Ovary (tissue), 9 donors: ENCODE measurements around the gene RNF126. TPM values are rescaled to one million over a fixed set of nuclear protein-coding genes. Genes with fewer than 3 reads are reported as not detected.

Experiments used
- DNase-seq, 5 donors: peaks; one replicate each; pipeline ENCODE4 v3.0.0-alpha.2; 2019 to 2020
- H3K27ac ChIP-seq, 2 donors: fragments of 200-600 bp; one replicate each; pipeline versions ENCODE4 v1.5.1 to v1.8.0; 2019 to 2022
- H3K27me3 ChIP-seq: fragments of 200-600 bp; one replicate; pipeline ENCODE4 v1.8.0; 2022
- H3K36me3 ChIP-seq: fragments of 200-600 bp; sonication (generic); one replicate; pipeline ENCODE4 v1.5.1; 2019
- H3K4me1 ChIP-seq: one replicate; pipeline ENCODE4 v1.8.1; 2013; ENCODE audit warnings: mild to moderate bottlenecking, moderate library complexity; ENCODE audit not compliant: insufficient read depth
- H3K4me3 ChIP-seq: fragments of 200-600 bp; sonication (generic); one replicate; pipeline ENCODE4 v1.5.1; 2017
- H3K9me3 ChIP-seq, 2 donors: fragments of 200-600 bp in 1 of 2; sonication (generic) in 1 of 2; one replicate each; pipeline versions ENCODE4 v1.5.1 to v1.8.1; 2013 to 2019; ENCODE audit warnings: mild to moderate bottlenecking in 1 of 2, moderate library complexity in 1 of 2
- EP300 ChIP-seq: sonication (generic); formaldehyde crosslinking; IDR thresholded peaks from one replicate; pipeline ENCODE4 v1.6.1; 2017; ENCODE audit warnings: antibody characterized with exemption
- POLR2A ChIP-seq: fragments of 450-650 bp; IDR thresholded peaks from one replicate; pipeline ENCODE4 v1.6.1; 2017; ENCODE audit warnings: antibody characterized with exemption, mild to moderate bottlenecking, moderate library complexity
- WGBS, 3 donors: extraction: QIAGEN DNeasy Blood & Tissue Kit in 1 of 3; methylation state at CpG; one replicate each; pipeline versions ENCODE4 v1.1.5 to v1.1.7; 2013 to 2017; 5-methylcytosine and 5-hydroxymethylcytosine counted together
- intact Hi-C, 4 donors: fragments of 100-400 bp; cut with DNase I; formaldehyde crosslinking; loops; one replicate each; pipeline versions ENCODE4 v1.11.0 to v1.15.1; 2022 to 2023
- polyA plus RNA-seq, 2 donors: library from polyadenylated mRNA; stranded (reverse); fragments of 200-250 nt in 1 of 2; fragments of 350-450 nt in 1 of 2; fragmentation: Illumina TruSeq in 1 of 2; extraction: RNeasy Lipid Tissue Mini Kit (QIAGEN cat#74804) in 1 of 2; gene quantifications; one replicate each; pipeline ENCODE4 v1.2.3, GENCODE V29; 2013 to 2014
- total RNA-seq, 7 donors: library from RNA; depleted of rRNA in 2 of 7; stranded (reverse); fragments of >200 nt in 2 of 7; fragmentation: NEBNext Ultra II Directional in 3 of 7; extraction: Animal tissue kit (Norgen Biotek cat#: 25700) in 3 of 7; gene quantifications; one replicate each; pipeline versions ENCODE4 v1.1.0 to v1.2.4, GENCODE V29; 2016 to 2023
- TF ChIP-seq, protein P1 (sequence below), 3 donors: fragments of 450-650 bp in 2 of 3; fragments of 200-600 bp in 1 of 3; IDR thresholded peaks; one replicate each; pipeline versions ENCODE4 v1.5.1 to v1.8.0; 2016 to 2022; ENCODE audit warnings: antibody characterized with exemption in 3 of 3, mild to moderate bottlenecking in 1 of 3
- donor health status: DM: no; HTN: no; CAD: no; lungs with moderate emphysema.
- donor health status: DM: no; HTN: no; CAD: no.
- donor health status: Bipolar disorder and iron deficiency.
- donor health status: DM: yes; HTN: yes; CAD: no.
- donor health status: DM: no; HTN: no; CAD: no.
- donor health status: DM: yes; HTN: yes; CAD: no.

RNF126 gene
- total and polyA plus RNA-seq, 9 donors, result 1.5 to 52.2 (median 32.2) TPM

DNA sequence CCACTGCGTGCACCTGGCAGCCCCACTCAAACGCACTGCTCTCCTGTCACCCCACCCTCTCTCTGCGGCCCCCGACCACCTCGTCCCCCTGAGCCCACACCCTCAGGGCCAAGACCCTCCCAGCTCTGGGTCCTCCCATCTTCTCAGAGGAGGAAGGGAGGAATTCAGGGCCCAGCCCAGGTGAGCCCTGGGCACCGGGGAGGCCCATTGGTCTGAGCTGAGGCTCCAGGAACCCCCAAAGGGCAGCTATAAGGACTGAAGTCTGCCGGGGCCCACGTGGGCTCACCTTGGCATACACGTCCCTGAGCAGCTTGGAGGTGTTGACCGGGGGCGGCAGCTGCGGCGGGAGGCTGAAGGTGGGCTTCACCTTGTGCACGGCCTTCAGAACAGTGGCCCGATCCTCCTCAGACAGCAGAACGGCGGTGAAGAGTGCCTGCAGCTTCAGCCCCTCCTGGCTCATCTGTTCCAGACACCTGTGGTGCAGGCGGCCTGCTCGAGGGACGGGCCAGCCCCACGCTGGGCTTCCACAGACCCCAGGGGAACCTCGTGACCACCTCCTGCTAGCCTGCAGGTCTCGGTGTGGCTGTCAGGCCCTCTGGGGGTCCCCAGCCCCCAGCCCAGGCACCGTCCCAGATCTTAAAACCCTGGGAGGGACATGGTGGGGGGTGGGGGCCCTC, 38.4 kb downstream of the RNF126 start:
- no peak for DNase-seq
- no peaks in the 10 kb centered on the region for H3K36me3 ChIP-seq
- WGBS, 3 donors, result 85 to 89% (median 87%) methylated on average over 24 of the region's 24 CpGs
- H3K27ac ChIP-seq, result no peak overlapping the region
- H3K4me1 ChIP-seq, result no peaks in the 10 kb centered on the region
- H3K4me3 ChIP-seq, result no peak overlapping the region
- TF ChIP-seq POLR2A, result no peak
- intact Hi-C loops, result loop anchor here in 1 of 4 donors (10.0 kb wide), 1 partner anchor 90 kb away; the partner anchor contains the start of gene CDC34
- no peaks in the 10 kb centered on the region for H3K9me3 ChIP-seq
- no peaks in the 10 kb centered on the region for H3K27me3 ChIP-seq

DNA sequence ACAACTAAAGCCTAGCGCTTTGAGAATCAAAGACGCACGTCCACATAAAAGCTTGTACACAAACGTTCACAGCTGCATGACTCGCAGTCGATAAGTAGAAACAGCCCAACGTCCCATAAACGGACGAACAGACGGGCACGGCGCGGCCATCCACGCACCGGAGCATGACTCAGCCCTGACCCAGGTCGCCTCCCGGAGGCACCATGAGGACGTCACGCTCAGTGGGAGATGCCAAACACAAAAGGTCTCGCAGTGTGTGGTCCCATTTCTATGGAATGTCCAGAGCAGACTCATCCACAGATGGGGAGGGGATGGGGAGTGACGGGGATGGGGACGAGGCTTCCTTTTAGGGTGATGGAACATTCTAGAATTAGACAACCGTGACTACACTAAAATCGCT, 39.0 kb downstream of the RNF126 start:
- no peak for TF ChIP-seq POLR2A
- TF ChIP-seq, protein P1, sequence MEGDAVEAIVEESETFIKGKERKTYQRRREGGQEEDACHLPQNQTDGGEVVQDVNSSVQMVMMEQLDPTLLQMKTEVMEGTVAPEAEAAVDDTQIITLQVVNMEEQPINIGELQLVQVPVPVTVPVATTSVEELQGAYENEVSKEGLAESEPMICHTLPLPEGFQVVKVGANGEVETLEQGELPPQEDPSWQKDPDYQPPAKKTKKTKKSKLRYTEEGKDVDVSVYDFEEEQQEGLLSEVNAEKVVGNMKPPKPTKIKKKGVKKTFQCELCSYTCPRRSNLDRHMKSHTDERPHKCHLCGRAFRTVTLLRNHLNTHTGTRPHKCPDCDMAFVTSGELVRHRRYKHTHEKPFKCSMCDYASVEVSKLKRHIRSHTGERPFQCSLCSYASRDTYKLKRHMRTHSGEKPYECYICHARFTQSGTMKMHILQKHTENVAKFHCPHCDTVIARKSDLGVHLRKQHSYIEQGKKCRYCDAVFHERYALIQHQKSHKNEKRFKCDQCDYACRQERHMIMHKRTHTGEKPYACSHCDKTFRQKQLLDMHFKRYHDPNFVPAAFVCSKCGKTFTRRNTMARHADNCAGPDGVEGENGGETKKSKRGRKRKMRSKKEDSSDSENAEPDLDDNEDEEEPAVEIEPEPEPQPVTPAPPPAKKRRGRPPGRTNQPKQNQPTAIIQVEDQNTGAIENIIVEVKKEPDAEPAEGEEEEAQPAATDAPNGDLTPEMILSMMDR (IDR thresholded peaks at IDR 0.05), result no peak
- no peak for TF ChIP-seq EP300
- Histone ChIP-seq H3K9me3 (no peaks in the 10 kb centered on the region), H3K4me1 (no peaks in the 10 kb centered on the region), H3K4me3 (no peak overlapping the region), H3K27me3 (no peaks in the 10 kb centered on the region), H3K27ac (no peak overlapping the region), H3K36me3 (no peaks in the 10 kb centered on the region)
- intact Hi-C loops, result loop anchor here in 1 of 4 donors (10.0 kb wide), 1 partner anchor 89 kb away; the partner anchor contains the start of gene CDC34
- DNase-seq, result no peak
- 62 to 69% (median 66%) methylated on average over 24 of the region's 24 CpGs for WGBS, 3 donors

DNA sequence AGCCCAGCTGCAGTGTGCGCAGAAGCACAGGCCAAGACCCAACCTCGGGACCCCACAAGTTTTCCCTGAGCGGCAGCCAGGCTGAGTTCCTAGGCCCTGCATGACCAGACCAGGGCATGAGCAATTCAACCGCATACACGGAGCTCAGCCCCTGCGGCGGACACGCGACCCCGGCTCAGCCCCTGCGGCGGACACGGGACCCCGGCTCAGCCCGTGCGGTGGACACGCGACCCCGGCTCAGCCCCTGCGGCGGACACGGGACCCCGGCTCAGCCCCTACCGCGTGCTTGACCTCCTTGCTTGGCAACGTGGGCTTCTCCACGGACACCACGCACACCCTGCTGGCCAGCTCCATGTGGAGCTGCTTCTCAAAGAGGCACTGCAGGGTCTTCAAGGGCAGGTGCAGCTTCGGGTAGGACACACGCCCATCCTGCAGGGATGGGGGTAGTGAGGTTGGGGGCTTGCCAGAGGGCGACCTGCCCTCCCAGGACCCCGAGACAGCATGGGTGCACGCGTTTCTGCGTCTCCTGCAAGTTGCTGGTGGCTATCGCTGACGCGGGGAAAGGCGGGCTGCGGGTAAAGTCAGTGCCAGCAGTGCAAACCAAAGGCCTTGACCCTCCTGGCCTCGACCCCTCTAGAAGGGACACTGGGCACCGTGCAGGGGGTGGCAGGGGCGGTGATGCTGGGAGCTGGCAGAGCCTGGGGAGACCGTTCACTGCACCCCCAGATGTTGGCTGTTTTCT, 39.7 kb downstream of the RNF126 start:
- Histone ChIP-seq H3K27me3 (no peaks in the 10 kb centered on the region), H3K27ac (no peak overlapping the region), H3K9me3 (no peaks in the 10 kb centered on the region), H3K4me1 (no peaks in the 10 kb centered on the region), H3K4me3 (no peak overlapping the region), H3K36me3 (no peaks in the 10 kb centered on the region)
- intact Hi-C loops, result loop anchor here in 1 of 4 donors (10.0 kb wide), 1 partner anchor 89 kb away; the partner anchor contains the start of gene CDC34
- WGBS, 3 donors, result 89 to 90% (median 90%) methylated on average over 44 of the region's 44 CpGs
- DNase-seq, result no peak
- no peak for TF ChIP-seq EP300
- no peak for TF ChIP-seq POLR2A
- TF ChIP-seq, protein P1 (IDR thresholded peaks at IDR 0.05), result no peak

DNA sequence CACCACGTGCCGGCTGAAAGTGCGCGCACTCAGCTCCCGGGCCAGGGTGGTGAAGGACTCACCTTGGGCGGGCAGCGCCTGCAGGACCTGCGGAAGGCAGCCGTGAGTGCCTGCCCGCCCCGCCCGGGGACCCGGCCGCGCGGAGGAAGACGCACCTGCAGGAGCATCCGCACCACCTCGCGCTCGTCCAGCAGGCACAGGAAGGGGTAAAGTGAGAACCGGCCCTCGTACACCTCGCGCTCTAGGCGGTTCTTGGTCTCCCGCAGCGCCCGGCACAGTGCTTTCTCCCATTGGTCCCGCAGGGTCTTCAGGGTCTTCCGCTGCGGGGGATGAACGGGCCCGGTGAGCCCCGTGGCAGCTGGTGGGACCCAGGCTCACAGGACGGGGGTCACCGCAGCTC, 40.3 kb downstream of the RNF126 start:
- no peaks in the 10 kb centered on the region for H3K9me3 ChIP-seq
- H3K4me1 ChIP-seq, result no peaks in the 10 kb centered on the region
- TF ChIP-seq, protein P1 (IDR thresholded peaks at IDR 0.05), result no peak
- TF ChIP-seq POLR2A (no peak), EP300 (no peak)
- no peaks in the 10 kb centered on the region for H3K36me3 ChIP-seq
- WGBS, 3 donors, result 94 to 95% (median 95%) methylated on average over 36 to 37 of the region's 37 CpGs
- intact Hi-C loops, result loop anchor here in 1 of 4 donors (10.0 kb wide), 1 partner anchor 88 kb away; the partner anchor contains the start of gene CDC34
- H3K4me3 ChIP-seq, result no peak overlapping the region
- H3K27ac ChIP-seq, result no peak overlapping the region
- no peak for DNase-seq
- no peaks in the 10 kb centered on the region for H3K27me3 ChIP-seq
